Measurements from ENCODE around the gene NF1. TPM values are rescaled to one million over a fixed set of nuclear protein-coding genes. Genes with fewer than 3 reads are reported as not detected.

Gene NF1
- total RNA-seq, 1 experiment from 2014 or later = 60.2 TPM

DNA sequence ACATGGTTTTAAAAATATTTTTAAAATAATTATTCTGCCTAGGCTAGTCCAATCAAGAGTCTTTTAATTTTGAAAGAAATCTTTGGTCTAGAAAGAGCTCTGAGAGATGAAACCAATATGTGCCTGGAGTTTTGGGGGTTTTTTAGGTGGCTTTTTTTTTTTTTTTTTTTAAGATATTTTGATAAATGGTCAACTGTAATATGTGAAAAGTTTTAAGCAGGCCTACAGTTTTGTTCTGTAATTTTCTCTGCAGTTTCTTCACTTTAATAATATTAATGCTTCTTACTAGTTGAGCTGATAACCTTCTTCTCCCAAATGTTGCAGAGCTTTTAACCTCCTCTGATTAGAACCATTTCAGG is 157.2 kb downstream of the NF1 start:
- Mint-ChIP-seq H3K36me3 (ENCODE audit: insufficient read depth, unreplicated experiment) (peaks cover 27% of the 10 kb centered on the region), H3K4me3 (ENCODE audit: unreplicated experiment) (no peak overlapping the region), H3K27me3 (ENCODE audit: insufficient read depth, unreplicated experiment) (no peaks in the 10 kb centered on the region), H3K27ac (ENCODE audit: low read depth, unreplicated experiment) (no peak overlapping the region), H3K9me3 (ENCODE audit: unreplicated experiment) (no peaks in the 10 kb centered on the region), H3K4me1 (ENCODE audit: insufficient read depth, unreplicated experiment) (peaks cover 24% of the 10 kb centered on the region)
- intact Hi-C loops (cut with micrococcal nuclease) = no loop called here
- no peak for DNase-seq (ENCODE audit: unreplicated experiment)
- BruUV-seq (replicated peaks) = no TSS peak
- TF ChIP-seq CTCF (IDR thresholded peaks at IDR 0.05; ENCODE audit: unreplicated experiment) = no peak
- ChIA-PET POLR2A (interaction anchor here (0.8 to 3.4 kb wide), 6 partner anchors 29 to 109 kb away, joined by 3 to 7 read pairs (median 4); no protein-coding TSS in a partner anchor), CTCF (interaction anchor here (1.7 kb wide), 1 partner anchor 17 kb away, joined by 4 read pairs; no protein-coding TSS in a partner anchor)

DNA sequence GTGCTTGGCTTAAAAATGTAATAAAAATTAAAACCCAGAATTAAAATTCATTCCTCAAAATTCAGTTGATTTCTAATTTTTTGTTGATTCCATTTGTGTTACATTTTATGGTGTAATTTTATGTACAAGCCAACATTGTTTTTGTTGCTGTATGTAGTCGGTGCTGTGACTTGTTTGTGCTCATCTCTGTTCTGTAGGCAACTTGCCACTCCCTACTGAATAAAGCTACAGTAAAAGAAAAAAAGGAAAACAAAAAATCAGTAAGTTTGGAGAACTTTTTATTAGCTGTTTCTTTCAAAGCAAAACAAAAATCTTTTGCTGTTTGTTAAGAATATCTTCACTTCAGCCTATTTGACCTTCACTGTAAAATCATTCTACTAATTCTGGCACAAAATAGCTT is 158.0 kb downstream of the NF1 start:
- Mint-ChIP-seq H3K27ac (ENCODE audit: low read depth, unreplicated experiment) (no peak overlapping the region), H3K4me3 (ENCODE audit: unreplicated experiment) (no peak overlapping the region), H3K27me3 (ENCODE audit: insufficient read depth, unreplicated experiment) (no peaks in the 10 kb centered on the region), H3K9me3 (ENCODE audit: unreplicated experiment) (no peaks in the 10 kb centered on the region), H3K4me1 (ENCODE audit: insufficient read depth, unreplicated experiment) (peaks cover 24% of the 10 kb centered on the region), H3K36me3 (ENCODE audit: insufficient read depth, unreplicated experiment) (peaks cover 27% of the 10 kb centered on the region)
- ChIA-PET POLR2A (interaction anchor here (1.1 to 1.5 kb wide), 3 partner anchors 65 to 108 kb away, joined by 3 to 4 read pairs (median 3); no protein-coding TSS in a partner anchor), CTCF (interaction anchor here (1.0 to 1.7 kb wide), 2 partner anchors 17 to 119 kb away, joined by 4 to 5 read pairs; no protein-coding TSS in a partner anchor)
- no peak for DNase-seq (ENCODE audit: unreplicated experiment)
- intact Hi-C loops (cut with micrococcal nuclease) = no loop called here
- no TSS peak for BruUV-seq (replicated peaks)
- TF ChIP-seq CTCF (IDR thresholded peaks at IDR 0.05; ENCODE audit: unreplicated experiment) = no peak

GRCh38 chr17:31254654-31255053 is 159.9 kb downstream of the NF1 start:
- no peak overlapping the region for H3K4me3 Mint-ChIP-seq (ENCODE audit: unreplicated experiment)
- intact Hi-C loops (cut with micrococcal nuclease) = no loop called here
- no peaks in the 10 kb centered on the region for H3K27me3 Mint-ChIP-seq (ENCODE audit: insufficient read depth, unreplicated experiment)
- ChIA-PET CTCF (no interaction called here), POLR2A (interaction anchor here (1.1 to 2.3 kb wide), 3 partner anchors 12 to 15 kb away, joined by 3 to 10 read pairs (median 4); no protein-coding TSS in a partner anchor)
- H3K9me3 Mint-ChIP-seq (ENCODE audit: unreplicated experiment) = no peaks in the 10 kb centered on the region
- DNase-seq (ENCODE audit: unreplicated experiment) = no peak
- no TSS peak for BruUV-seq (replicated peaks)
- H3K4me1 Mint-ChIP-seq (ENCODE audit: insufficient read depth, unreplicated experiment) = peaks cover 15% of the 10 kb centered on the region
- H3K27ac Mint-ChIP-seq (ENCODE audit: low read depth, unreplicated experiment) = no peak overlapping the region
- peaks cover 31% of the 10 kb centered on the region for H3K36me3 Mint-ChIP-seq (ENCODE audit: insufficient read depth, unreplicated experiment)
- no peak for TF ChIP-seq CTCF (IDR thresholded peaks at IDR 0.05; ENCODE audit: unreplicated experiment)

GRCh38 chr17:31256936-31257335 is 162.2 kb downstream of the NF1 start:
- no peaks in the 10 kb centered on the region for H3K4me1 Mint-ChIP-seq (ENCODE audit: insufficient read depth, unreplicated experiment)
- no peaks in the 10 kb centered on the region for H3K27me3 Mint-ChIP-seq (ENCODE audit: insufficient read depth, unreplicated experiment)
- no peak for TF ChIP-seq CTCF (IDR thresholded peaks at IDR 0.05; ENCODE audit: unreplicated experiment)
- H3K36me3 Mint-ChIP-seq (ENCODE audit: insufficient read depth, unreplicated experiment) = peaks cover 48% of the 10 kb centered on the region
- H3K4me3 Mint-ChIP-seq (ENCODE audit: unreplicated experiment) = no peak overlapping the region
- no peak for DNase-seq (ENCODE audit: unreplicated experiment)
- CTCF ChIA-PET = interaction anchor here (0.6 to 1.0 kb wide), 4 partner anchors 41 to 180 kb away, joined by 3 to 5 read pairs (median 4); no protein-coding TSS in a partner anchor
- no TSS peak for BruUV-seq (replicated peaks)
- POLR2A ChIA-PET = interaction anchor here (0.9 to 1.4 kb wide), 4 partner anchors 8 to 249 kb away, joined by 3 to 5 read pairs (median 4); no protein-coding TSS in a partner anchor
- no peaks in the 10 kb centered on the region for H3K9me3 Mint-ChIP-seq (ENCODE audit: unreplicated experiment)
- intact Hi-C loops (cut with micrococcal nuclease) = no loop called here
- H3K27ac Mint-ChIP-seq (ENCODE audit: low read depth, unreplicated experiment) = no peak overlapping the region

All from MCF 10A (cell line).